ENCODE measurements around the gene FOXP1.

- TF ChIP-seq CTCF (IDR thresholded peaks at IDR 0.05): no peak
- no peak for TF ChIP-seq POLR2A (IDR thresholded peaks at IDR 0.05)
Observed at GRCh38 chr3:71026634-71027578, 556.6 kb downstream of the FOXP1 start.
